ENCODE data around the gene CYBA. TPM values are rescaled to one million over a fixed set of nuclear protein-coding genes. Genes with fewer than 3 reads are reported as not detected.

The CYBA gene
- total RNA-seq, 1 donor from 2014 or later, result 32.5 TPM

DNA sequence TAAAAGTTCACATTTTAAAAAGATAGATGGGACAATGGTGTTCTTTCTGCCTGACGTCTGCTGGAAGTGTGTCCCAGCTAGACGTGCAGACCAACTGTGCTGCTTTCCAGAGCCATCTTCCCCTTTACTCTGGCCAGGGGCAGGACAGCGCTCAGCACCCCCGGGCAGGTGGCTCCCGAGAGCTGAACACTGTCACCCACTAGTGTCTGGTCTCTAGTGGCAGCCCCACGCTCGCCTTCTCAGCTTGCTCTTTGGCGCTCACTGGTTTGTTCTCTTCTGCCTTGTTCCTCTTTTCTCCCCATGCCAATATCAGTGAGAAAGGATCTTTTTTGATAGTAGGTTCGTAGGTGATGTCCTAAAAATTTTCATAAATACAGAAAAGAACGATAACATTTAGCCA lies 54.9 kb downstream of the CYBA start:
- ATAC-seq (no peak), DNase-seq (ENCODE audit: low spot score) (no peak)

DNA sequence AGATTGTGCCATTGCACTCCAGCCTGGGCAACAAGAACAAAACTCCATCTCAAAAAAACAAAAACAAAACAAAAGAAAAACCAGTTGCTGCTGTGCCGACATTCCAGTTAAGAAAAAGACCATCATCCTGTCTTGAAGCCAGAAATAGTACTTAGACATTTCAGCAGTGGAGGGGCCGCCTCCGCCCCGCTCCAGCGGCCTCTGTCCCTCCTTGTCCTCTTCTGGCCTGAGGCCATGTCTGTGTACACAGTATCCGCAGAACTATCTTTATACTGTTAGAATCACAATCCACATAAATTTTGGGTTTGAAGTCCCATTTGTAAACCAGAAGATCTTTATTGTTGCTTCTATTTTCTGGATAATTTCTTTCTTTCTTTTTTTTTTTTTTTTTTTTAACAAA lies 55.8 kb downstream of the CYBA start:
- DNase-seq (ENCODE audit: low spot score) (no peak), ATAC-seq (no peak)

DNA sequence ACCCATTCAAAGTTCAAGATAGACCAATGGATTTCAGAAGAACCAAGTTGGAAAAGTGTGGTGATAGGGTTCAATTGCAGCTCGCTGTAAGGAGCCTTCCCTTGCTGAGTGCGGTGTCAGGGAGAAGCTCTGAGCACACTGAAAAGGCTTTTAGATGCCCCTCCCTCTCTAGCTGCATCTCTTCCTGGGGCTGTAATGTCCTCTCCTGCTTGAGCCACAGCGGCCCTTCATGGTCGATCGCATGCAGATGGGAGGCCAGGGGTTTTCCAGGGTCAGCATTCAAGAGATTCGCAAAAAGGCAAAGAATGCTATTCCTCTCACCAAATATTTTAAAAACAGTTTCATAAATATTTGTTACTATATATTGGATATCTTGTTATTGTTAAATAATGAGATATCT lies 56.9 kb downstream of the CYBA start:
- ATAC-seq, result no peak
- no peak for DNase-seq (ENCODE audit: low spot score)

DNA sequence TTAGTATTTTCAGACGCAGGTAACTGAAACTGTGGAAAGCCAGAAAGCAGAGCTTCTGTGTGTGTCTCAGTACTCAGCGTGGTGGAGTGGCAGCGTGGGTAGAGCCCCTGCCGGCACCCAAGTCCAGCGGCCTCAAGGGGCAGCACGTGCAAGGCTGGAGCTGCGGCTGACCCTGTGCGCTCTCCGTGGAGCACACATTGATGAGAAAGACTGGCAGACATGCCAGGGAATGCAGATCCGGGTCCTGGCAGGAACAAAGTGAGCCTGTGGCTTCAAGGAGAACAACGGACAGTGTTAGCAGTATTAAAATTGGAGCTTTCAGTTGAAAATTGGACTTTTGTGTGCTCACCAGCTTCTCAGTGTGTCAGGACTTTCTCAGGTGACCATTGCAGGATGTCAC lies 57.4 kb downstream of the CYBA start:
- DNase-seq (ENCODE audit: low spot score) (no peak), ATAC-seq (no peak)

Other genes starting within 250 kb of the CYBA start
- gene ZFPM1, start 197.8 kb downstream of the CYBA start, total RNA-seq, result 14.6 TPM
- 18.1 TPM for gene ZC3H18, start 80.7 kb downstream of the CYBA start, total RNA-seq
- gene IL17C, start 12.5 kb downstream of the CYBA start, total RNA-seq, result not detected
- gene MVD, start 12.0 kb upstream of the CYBA start, total RNA-seq, result 16.2 TPM
- gene SNAI3, start 35.5 kb upstream of the CYBA start, total RNA-seq, result 0.43 TPM
- 10.4 TPM for gene RNF166, start 55.4 kb upstream of the CYBA start, total RNA-seq
- 8.3 TPM for gene CTU2, start 55.5 kb upstream of the CYBA start, total RNA-seq
- 67.8 TPM for gene PIEZO1, start 134.2 kb upstream of the CYBA start, total RNA-seq
- 0.50 TPM for gene CDT1, start 152.7 kb upstream of the CYBA start, total RNA-seq
- gene APRT, start 160.9 kb upstream of the CYBA start, total RNA-seq, result 68.9 TPM
- gene GALNS, start 205.9 kb upstream of the CYBA start, total RNA-seq, result 23.1 TPM
- gene TRAPPC2L, start 206.1 kb upstream of the CYBA start, total RNA-seq, result 20.2 TPM
- gene PABPN1L, start 215.6 kb upstream of the CYBA start, total RNA-seq, result 0.23 TPM